NCI-H1694 treated with DMSO at 0.1 percent for 48 hours (cell line): ENCODE data around the gene DDX24.

Experiments
- DNase-seq: peaks from one replicate; lab custom pipeline; 2025; lab: John Stamatoyannopoulos, UW

The DDX24 gene

GRCh38 chr14:94048691-94049624 lies 32.0 kb downstream of the DDX24 start:
- DNase-seq: no peak

DNA sequence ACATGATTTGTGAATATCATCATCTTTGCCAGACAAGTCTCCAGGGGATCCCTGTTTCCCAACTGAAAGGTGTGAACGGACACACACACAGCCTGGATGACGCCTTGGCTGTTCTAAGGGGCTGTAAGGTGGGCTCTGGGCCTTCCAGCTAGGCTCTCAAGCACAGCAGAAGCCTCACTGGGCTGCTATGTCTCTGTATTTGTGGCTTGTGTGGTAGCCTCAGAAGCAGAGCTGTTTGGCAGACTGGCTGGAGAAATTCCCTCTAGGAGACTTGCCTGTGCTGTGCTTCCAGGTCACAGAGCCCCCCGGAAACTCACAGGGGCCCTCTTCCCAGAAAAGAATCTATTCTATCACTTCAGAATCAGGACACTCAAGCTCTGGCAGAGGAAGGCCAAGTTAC lies 33.4 kb downstream of the DDX24 start:
- no peak for DNase-seq

GRCh38 chr14:94046696-94047250 lies 34.2 kb downstream of the DDX24 start:
- no peak for DNase-seq

DNA sequence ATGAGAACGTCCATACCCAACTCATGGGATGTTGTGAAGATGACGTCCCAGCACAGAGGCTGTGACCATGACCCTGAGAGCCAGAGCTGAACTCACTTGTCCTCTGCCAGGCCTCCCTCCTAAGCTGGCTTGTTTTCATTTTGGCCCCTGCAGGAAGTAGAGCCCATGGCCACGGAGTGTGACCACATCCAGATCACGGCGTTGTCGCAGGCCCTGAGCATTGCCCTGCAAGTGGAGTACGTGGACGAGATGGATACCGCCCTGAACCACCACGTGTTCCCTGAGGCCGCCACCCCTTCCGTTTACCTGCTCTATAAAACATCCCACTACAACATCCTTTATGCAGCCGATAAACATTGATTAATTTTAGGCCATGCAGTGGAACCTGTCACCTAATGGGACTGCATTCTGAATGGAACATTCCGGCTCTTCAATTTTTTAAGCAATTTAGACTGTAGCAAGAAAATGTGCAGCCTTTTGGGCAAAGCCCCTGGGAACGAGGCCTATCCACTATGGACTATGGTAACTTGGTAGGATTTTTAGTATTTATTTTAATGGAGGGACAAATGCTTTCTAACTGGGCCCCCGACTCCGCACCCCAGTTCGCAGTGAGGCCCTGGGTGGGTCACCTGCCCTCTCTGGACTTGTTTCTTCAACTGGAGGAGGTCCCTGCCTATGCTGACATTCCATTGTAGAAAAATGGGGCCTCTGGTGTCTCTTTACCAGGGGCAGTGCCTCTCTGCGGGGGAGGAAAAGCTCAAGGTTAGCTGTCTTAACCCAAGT lies 35.2 kb downstream of the DDX24 start:
- DNase-seq: no peak

GRCh38 chr14:94045101-94045500 lies 35.9 kb downstream of the DDX24 start:
- no peak for DNase-seq

DNA sequence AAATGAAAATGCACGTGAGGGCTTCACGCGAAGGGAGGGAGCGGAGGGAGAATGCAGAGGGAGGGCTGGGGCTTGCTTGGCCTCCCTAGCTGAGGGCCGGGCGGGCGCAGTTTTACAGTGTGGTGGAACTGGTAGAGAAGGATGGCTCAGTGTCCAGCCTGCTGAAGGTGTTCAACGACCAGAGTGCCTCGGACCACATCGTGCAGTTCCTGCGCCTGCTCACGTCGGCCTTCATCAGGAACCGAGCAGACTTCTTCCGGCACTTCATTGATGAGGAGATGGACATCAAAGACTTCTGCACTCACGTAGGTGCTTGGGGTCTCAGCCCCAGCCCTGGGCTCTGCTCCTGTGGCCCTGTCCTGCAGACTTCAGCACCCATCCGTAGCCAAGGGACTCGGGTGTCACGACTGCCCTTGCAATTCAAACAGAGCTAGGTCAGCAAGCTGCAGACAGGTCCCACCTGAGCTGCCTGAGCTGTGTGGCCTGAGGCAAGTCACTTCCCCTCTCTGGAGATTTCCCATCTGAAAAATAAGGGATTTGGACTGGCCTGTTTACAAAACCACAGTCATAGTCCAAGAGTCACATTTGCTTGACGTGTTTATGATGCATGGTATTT lies 36.4 kb downstream of the DDX24 start:
- DNase-seq: no peak

GRCh38 chr14:94043756-94044475 lies 37.1 kb downstream of the DDX24 start:
- DNase-seq: no peak

GRCh38 chr14:94043111-94043755 lies 37.8 kb downstream of the DDX24 start:
- DNase-seq: no peak

- DNase-seq: no peak
Observed at GRCh38 chr14:94042433-94043091, 38.4 kb downstream of the DDX24 start.

DNA sequence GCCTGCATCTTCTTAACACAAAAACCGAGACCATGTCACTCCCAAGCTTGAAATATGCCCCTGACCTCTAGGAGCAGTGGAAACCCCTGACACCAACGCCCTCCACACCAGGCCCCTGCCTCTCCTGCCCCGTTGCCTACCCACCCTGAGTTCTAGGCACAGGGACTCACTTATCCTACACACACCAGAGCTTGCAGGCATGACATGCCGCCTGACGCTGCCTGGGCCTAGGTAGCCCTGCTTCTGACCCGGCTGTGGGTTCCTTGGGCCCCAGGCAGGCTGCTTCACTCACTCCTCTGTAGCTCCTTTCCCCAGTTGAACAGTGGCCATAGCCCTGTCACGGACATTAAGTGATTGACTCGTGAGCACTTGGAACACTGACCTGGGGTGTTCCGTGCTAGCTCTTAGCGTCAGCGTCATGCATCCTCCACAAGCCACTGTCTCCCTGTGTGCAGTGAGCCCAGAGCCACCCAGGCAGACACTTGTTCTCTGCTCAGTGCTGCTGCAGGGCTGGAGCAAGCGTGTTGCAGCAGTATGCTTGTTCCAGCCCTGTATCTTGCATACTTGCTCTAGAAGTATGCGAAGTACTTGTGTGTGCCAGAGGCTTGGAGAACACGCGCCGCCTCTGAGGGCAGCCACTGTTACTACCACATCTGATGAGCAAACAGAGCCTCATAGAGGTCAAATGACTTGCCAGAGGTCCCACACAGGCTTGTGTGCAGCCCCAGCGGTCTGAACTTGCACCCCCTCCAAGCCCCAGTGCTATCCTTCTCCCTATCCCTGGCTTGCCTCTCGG lies 39.3 kb downstream of the DDX24 start:
- DNase-seq: no peak

DNA sequence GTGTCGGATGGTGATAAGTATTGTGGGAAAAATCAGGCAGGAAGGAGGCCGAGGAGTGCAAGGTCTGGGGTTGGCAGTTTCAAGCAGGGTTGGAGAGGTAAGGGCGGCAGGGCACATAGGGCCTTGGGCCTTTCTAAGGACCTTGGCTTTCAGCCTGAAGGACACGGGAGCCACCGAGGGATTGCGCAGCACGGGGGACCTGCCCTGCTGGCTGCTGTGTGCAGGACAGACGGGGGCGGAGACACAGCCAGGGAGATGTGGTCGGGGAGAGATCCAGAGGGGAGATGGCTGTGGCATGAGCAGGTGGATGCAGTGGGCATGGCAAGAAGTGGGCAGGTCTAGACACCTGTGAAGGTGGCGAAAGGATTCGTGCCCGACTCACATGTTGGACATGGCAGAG lies 40.2 kb downstream of the DDX24 start:
- no peak for DNase-seq

- DNase-seq: no peak
Observed at GRCh38 chr14:94040247-94040646, 40.8 kb downstream of the DDX24 start.

- no peak for DNase-seq
Observed at GRCh38 chr14:94038921-94039629, 41.9 kb downstream of the DDX24 start.

DNA sequence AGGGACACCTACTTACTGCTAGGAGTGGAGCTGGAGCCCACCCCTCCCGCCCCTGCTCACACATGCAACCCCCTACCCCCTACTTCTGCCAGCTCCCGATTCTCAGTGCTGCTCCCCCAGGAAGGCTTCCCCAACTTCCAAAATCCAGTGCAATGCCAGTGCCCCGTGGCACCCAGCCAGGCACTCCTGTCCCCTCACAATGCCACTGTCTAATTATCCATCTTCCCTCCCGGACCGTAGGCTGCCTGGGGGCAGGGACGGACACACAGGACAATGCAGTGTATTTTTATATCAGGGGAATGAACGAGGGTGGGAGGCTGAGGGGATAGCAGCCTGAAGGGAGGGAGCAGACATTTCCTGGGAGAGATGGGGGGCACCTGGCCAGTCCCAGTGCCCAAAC lies 42.5 kb downstream of the DDX24 start:
- no peak for DNase-seq

GRCh38 chr14:94037954-94038353 lies 43.0 kb downstream of the DDX24 start:
- no peak for DNase-seq

GRCh38 chr14:94036313-94037167 lies 44.5 kb downstream of the DDX24 start:
- DNase-seq: peak; percentile 75

DNA sequence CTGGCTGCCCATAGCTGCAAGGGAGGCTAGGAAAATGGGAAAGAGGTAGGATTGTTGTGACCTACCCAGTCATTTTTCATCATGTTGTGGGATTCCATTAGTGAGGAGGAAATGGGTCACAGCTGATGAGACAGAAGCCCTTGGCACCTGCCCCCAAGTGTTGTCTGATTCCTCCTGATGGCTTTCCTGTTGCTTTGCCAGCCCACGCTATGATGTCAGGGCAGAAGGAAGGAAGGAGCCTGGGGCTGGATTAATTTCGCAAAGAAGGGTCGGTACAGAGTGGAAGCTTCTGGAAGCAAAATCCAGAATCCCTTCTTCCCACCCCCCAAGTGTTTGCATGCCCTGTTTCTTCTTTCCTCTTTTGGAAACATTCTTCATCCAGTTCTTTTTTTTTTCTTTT lies 46.1 kb downstream of the DDX24 start:
- no peak for DNase-seq

DNA sequence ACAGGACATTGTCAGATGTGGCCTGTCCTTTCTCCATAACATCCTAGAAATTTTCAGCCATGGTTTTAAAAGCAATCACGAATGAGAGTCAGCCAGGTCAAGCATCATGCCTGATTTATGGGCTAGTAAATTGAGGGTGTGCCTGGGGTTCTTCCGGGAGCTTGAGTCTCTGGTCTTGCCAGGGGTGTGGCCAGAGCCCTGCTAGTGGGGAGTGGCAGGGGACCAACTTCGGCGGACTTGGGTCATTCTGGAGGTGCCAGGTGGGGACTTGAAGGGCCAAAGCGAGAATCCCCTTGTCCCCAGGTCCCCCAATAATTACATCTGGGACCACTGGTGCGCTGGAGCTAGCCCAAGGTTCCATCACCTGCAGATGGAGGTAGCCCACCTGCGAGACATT lies 49.1 kb downstream of the DDX24 start:
- DNase-seq: no peak
